Heart right ventricle (tissue), 16 donors: ENCODE data around the gene NNMT. TPM values are rescaled to one million over a fixed set of nuclear protein-coding genes. Genes with fewer than 3 reads are reported as not detected.

Source experiments
- ATAC-seq, 8 donors: fragments of 200-7000 bp; cut with Tn5 transposase; one replicate each; pipeline ENCODE4 v1.9.1; 2020; ENCODE audit warnings: mild to moderate bottlenecking in 8 of 8, moderate library complexity in 8 of 8, moderate number of reproducible peaks in 1 of 8
- DNase-seq, 2 donors: peaks; one replicate each; pipeline ENCODE4 v3.0.0-alpha.2; 2020
- H3K27ac ChIP-seq, 10 donors: fragments of 200-600 bp; sonication (generic) in 2 of 10; one replicate each; pipeline versions ENCODE4 v1.5.0 to v1.8.0; 2020 to 2022; ENCODE audit warnings: mild to moderate bottlenecking in 3 of 10
- H3K27me3 ChIP-seq, 7 donors: fragments of 200-600 bp; one replicate each; pipeline ENCODE4 v1.8.0; 2021 to 2022; ENCODE audit warnings: mild to moderate bottlenecking in 2 of 7
- H3K36me3 ChIP-seq, 9 donors: fragments of 200-600 bp; sonication (generic) in 1 of 9; one replicate each; pipeline versions ENCODE4 v1.5.0 to v1.8.0; 2020 to 2022; ENCODE audit warnings: mild to moderate bottlenecking in 2 of 9
- H3K4me1 ChIP-seq, 9 donors: fragments of 200-600 bp; sonication (generic) in 1 of 9; one replicate each; pipeline versions ENCODE4 v1.5.0 to v1.8.0; 2020 to 2022; ENCODE audit warnings: mild to moderate bottlenecking in 4 of 9
- H3K4me3 ChIP-seq, 10 donors: fragments of 200-600 bp; sonication (generic) in 2 of 10; one replicate each; pipeline versions ENCODE4 v1.5.0 to v1.8.0; 2020 to 2022; ENCODE audit warnings: mild to moderate bottlenecking in 7 of 10, moderate library complexity in 2 of 10
- H3K9me3 ChIP-seq, 11 donors: fragments of 200-600 bp in 10 of 11; sonication (generic) in 2 of 11; one replicate each; pipeline versions ENCODE4 v1.5.0 to v1.8.0; 2013 to 2022; ENCODE audit warnings: mild to moderate bottlenecking in 2 of 11, control low read depth in 1 of 11, moderate library complexity in 1 of 11
- WGBS, 2 donors: extraction: QIAGEN DNeasy Blood & Tissue Kit; methylation state at CpG; one replicate each; pipeline ENCODE4 v1.1.7; 2013; ENCODE audit warnings: inconsistent platforms in 1 of 2; 5-methylcytosine and 5-hydroxymethylcytosine counted together
- intact Hi-C, 10 donors: fragments of 100-400 bp; cut with DNase I; formaldehyde crosslinking; loops; one replicate each; pipeline versions ENCODE4 v1.11.1 to v1.14.2; 2022
- polyA plus RNA-seq, 2 donors: library from polyadenylated mRNA; stranded (reverse); fragments of 200-250 nt; gene quantifications; one replicate each; pipeline ENCODE4 v1.2.3, GENCODE V29; 2013
- total RNA-seq, 10 donors: library from RNA; stranded (reverse); fragmentation: NEBNext Ultra II Directional in 3 of 10; extraction: Animal tissue kit (Norgen Biotek cat#: 25700) in 3 of 10; gene quantifications; one replicate each; pipeline versions ENCODE4 v1.2.1 to v1.2.4, GENCODE V29; 2021 to 2023
- TF ChIP-seq, protein P1 (sequence below), 9 donors: fragments of 200-600 bp; sonication (generic) in 2 of 9; IDR thresholded peaks; one replicate each; pipeline versions ENCODE4 v1.5.0 to v1.8.0; 2021 to 2022; ENCODE audit warnings: antibody characterized with exemption in 9 of 9, mild to moderate bottlenecking in 5 of 9, moderate library complexity in 1 of 9
- donor health status: Arrhythmogenic right ventricular cardiomyopathy.
- donor health status: ischemic (EF 13 %, LVEDD 7.1; RV severe dilation, severe dysfunction).
- donor health status: healthy with polysubstance abuse.
- donor health status: DM: no; HTN: yes; CAD: no.
- donor health status: DM: no; HTN: no; CAD: no.
- donor health status: ischemic (EF 25% LVEDD 6.9; RV normal size, moderate dysfunction).
- donor health status: ischemic (EF 25% LVEDD 5.7; RV mildly dilated, moderate dysfunction).
- donor health status: healthy.
- donor health status: DM: yes; HTN: yes; CAD: no.
- donor health status: Ischemic cardiomyopathy.
- donor health status: ischemic (EF 35%, LVEDD 5.7; RV mildly dilated, moderate dysfunction).
- donor health status: nonischemic (EF 11% LVEDD 7.7; RV severe dilation, severe dysfunction).
- donor health status: DM: yes; HTN: yes; CAD: no.
- donor health status: PGD.
- donor health status: ischemic (EF 29% LVEDD 5.4; RV normal size, mild dysfunction).
- donor health status: nonischemic (EF 23%, LVEDD 6.1; RV moderate dilation, normal function).

NNMT gene
- total and polyA plus RNA-seq, 12 donors: 6.9 to 114 (median 26.1) TPM

DNA sequence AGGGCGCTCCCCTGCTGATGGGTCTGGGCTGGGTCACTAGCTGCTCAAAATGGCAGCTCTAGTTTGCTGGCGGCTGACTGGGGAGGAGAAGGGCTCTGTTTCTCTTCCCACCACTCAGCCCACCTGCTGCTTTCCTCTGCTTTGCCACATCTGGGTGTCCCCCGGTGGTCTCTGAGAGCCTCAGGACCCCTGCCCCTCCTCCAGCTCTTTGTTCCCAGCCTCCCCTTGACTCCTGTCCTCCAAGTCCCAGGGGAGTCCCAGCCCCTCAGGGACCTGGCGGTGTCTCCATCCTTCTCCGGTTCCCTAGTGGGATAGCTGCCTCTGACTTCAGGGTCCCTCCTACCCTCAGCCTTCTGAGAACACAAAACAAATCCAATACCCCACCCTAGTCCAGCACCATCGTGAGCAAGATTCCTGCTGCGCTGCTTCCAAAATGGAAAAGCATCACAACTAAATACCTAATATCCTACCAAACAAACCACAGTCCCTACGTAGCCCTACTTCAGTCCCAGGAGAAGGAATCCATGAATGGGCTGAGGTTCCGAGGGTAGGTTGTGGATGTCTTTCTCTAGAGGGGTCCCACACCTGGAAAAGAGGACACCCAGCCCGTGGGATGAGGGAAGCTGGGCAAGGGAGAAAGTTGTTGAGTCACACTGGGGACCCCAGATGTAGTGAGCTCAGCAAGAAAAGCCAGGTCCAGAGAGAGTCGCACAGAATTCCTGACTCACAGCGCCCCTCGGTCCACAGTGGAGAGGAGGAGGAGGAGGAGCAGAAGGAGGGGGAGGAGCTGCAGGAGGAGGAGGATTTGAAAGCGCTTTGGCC, 45.0 kb upstream of the NNMT start:
- Histone ChIP-seq H3K9me3 (no peaks in the 10 kb centered on the region), H3K36me3 (peaks cover 0 to 79% (median 35%) of the 10 kb centered on the region in 9 donors), H3K4me1 (peaks cover 0 to 22% (median 15%) of the 10 kb centered on the region in 9 donors), H3K4me3 (no peak overlapping the region), H3K27me3 (no peaks in the 10 kb centered on the region), H3K27ac (peak overlapping the region in 8 of 10 donors; percentile 3 to 71 (median 45))
- DNase-seq (peak in 1 of 2 donors; percentile 41), ATAC-seq (peak in 7 of 8 donors; percentile 26 to 77 (median 62))
- intact Hi-C loops: loop anchor here in 1 of 10 donors (10.0 kb wide), 2 partner anchors 56 to 186 kb away; no protein-coding TSS in a partner anchor
- TF ChIP-seq, protein P1, sequence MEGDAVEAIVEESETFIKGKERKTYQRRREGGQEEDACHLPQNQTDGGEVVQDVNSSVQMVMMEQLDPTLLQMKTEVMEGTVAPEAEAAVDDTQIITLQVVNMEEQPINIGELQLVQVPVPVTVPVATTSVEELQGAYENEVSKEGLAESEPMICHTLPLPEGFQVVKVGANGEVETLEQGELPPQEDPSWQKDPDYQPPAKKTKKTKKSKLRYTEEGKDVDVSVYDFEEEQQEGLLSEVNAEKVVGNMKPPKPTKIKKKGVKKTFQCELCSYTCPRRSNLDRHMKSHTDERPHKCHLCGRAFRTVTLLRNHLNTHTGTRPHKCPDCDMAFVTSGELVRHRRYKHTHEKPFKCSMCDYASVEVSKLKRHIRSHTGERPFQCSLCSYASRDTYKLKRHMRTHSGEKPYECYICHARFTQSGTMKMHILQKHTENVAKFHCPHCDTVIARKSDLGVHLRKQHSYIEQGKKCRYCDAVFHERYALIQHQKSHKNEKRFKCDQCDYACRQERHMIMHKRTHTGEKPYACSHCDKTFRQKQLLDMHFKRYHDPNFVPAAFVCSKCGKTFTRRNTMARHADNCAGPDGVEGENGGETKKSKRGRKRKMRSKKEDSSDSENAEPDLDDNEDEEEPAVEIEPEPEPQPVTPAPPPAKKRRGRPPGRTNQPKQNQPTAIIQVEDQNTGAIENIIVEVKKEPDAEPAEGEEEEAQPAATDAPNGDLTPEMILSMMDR (IDR thresholded peaks at IDR 0.05): no peak
- 78 to 83% methylated on average over 13 to 14 of the region's 14 CpGs for WGBS, 2 donors

DNA sequence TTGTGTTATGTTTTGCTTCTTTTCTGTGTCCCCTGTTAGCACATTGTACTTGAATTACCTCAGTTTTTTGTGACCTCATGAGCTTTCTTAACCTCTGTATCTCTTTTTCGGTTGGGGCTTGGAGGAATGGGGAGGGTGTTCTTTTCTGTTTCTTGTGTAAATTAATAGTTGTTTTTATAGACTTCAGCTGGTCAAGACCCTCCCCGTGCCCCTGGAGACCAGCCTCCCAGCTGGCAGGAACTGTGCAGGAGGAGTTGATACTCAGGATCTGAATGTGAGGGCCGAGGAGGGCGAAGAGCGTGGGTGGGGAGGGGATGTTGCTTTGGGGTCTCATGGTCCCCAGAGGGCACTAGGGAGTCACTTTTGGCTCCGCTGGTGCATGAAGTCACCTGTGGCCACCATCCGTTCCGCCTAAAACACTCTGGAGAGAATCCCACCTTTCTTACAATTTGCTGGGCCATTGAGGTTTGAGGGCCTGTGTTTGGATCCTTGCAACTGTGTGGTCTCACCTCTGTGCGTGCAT, 44.3 kb upstream of the NNMT start:
- DNase-seq (no peak), ATAC-seq (peak in 2 of 8 donors; percentile 9 to 13)
- Histone ChIP-seq H3K36me3 (peaks cover 0 to 72% (median 29%) of the 10 kb centered on the region in 9 donors), H3K27me3 (no peaks in the 10 kb centered on the region), H3K4me1 (peaks cover 0 to 29% (median 22%) of the 10 kb centered on the region in 9 donors), H3K9me3 (no peaks in the 10 kb centered on the region), H3K27ac (peak overlapping the region in 5 of 10 donors; percentile 24 to 71 (median 52)), H3K4me3 (no peak overlapping the region)
- TF ChIP-seq, protein P1 (IDR thresholded peaks at IDR 0.05): no peak
- 82% methylated on average over 9 of the region's 9 CpGs for whole genome bisulfite sequencing, 2 donors
- intact Hi-C loops: loop anchor here in 1 of 10 donors (10.0 kb wide), 2 partner anchors 57 to 187 kb away; no protein-coding TSS in a partner anchor

DNA sequence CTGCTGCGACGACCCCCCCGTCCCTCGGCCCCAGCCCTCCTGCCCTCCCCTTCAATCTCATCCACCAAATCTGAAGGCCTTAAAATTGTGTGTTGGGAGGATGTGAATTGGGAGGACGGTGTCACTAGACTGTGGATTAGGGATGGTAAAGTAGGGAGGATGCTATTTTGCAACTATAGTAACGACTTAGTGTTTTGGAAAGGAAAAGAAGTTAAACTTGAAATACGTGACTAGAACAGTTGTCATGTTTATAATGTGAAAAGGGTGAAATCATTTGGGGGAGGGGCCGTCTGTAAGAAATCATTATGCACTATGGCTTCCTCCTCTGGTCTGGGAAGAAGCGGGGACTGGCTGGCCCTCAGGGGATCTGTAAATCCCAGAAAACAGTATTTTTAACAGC, 43.4 kb upstream of the NNMT start:
- no peaks in the 10 kb centered on the region for H3K9me3 ChIP-seq
- ATAC-seq (no peak), DNase-seq (no peak)
- peaks cover 0 to 63% (median 22%) of the 10 kb centered on the region in 9 donors for H3K36me3 ChIP-seq
- H3K27me3 ChIP-seq: no peaks in the 10 kb centered on the region
- intact Hi-C loops: loop anchor here in 1 of 10 donors (10.0 kb wide), 2 partner anchors 58 to 188 kb away; no protein-coding TSS in a partner anchor
- TF ChIP-seq, protein P1 (IDR thresholded peaks at IDR 0.05): no peak
- peak overlapping the region in 7 of 10 donors; percentile 24 to 58 (median 52) for H3K27ac ChIP-seq
- WGBS, 2 donors: 79 to 83% methylated on average over 9 of the region's 9 CpGs
- no peak overlapping the region for H3K4me3 ChIP-seq
- H3K4me1 ChIP-seq: peaks cover 0 to 38% (median 31%) of the 10 kb centered on the region in 9 donors

DNA sequence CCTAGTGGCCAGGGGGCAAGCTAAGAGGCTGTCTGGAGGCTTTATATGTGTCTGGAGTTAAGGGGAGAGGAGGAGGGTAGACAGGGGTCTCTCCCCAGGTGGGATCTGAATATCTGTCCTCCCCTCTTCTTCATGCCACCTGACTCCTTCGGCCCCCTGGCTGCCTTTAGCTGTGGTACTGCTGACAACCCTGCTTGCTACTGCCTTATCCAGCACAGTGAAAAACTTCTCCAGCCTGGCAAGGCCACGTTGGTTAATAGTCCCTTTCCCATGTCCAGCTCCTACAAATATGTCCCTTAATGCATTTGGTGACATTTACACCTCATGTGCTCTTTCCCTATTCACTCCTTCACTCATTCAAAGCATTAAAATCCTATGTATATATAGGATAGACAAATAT, 42.4 kb upstream of the NNMT start:
- Histone ChIP-seq H3K4me3 (no peak overlapping the region), H3K27ac (peak overlapping the region in 8 of 10 donors; percentile 2 to 58 (median 30)), H3K9me3 (no peaks in the 10 kb centered on the region), H3K36me3 (peaks cover 0 to 53% (median 19%) of the 10 kb centered on the region in 9 donors), H3K4me1 (peaks cover 9 to 48% (median 41%) of the 10 kb centered on the region in 9 donors), H3K27me3 (no peaks in the 10 kb centered on the region)
- intact Hi-C loops: loop anchor here in 1 of 10 donors (10.0 kb wide), 2 partner anchors 59 to 189 kb away; no protein-coding TSS in a partner anchor
- TF ChIP-seq, protein P1 (IDR thresholded peaks at IDR 0.05): no peak
- WGBS, 2 donors: 68 to 79% methylated on average over 2 of the region's 2 CpGs
- ATAC-seq (no peak), DNase-seq (no peak)
